Measurements from ENCODE around the gene OR52E5.

The OR52E5 gene

GRCh38 chr11:5892908-5893307, at the start of gene OR52E5:
OR52E5 (plus strand) TSS chr11:5893208; CDS start chr11:5900777, 7,569 bp downstream.
- in situ Hi-C loops (cut with HindIII; ENCODE audit: low pct_ligation_motif_present, low sequenced_read_pairs), result no loop called here
- Histone ChIP-seq H3K4me3 (ENCODE audit: low read depth, low read length) (no peak within 1 kb of the TSS), H3K27me3 (replicated peaks) (no peaks in the 10 kb centered on the region), H3K36me3 (replicated peaks) (no peaks in the 10 kb centered on the region), H3K27ac (no peak within 1 kb of the TSS)
- no peak for DNase-seq
- no peak for TF ChIP-seq CTCF (IDR thresholded peaks at IDR 0.05; ENCODE audit: low read depth, low read length, missing control alignments)

- Histone ChIP-seq H3K4me3 (ENCODE audit: low read depth, low read length) (no peak overlapping the region), H3K27me3 (replicated peaks) (no peaks in the 10 kb centered on the region), H3K27ac (no peak overlapping the region), H3K36me3 (replicated peaks) (no peaks in the 10 kb centered on the region)
- in situ Hi-C loops (cut with HindIII; ENCODE audit: low pct_ligation_motif_present, low sequenced_read_pairs), result no loop called here
- no peak for DNase-seq
- no peak for TF ChIP-seq CTCF (IDR thresholded peaks at IDR 0.05; ENCODE audit: low read depth, low read length, missing control alignments)
These were observed 46.3 kb upstream of the OR52E5 start for GRCh38 chr11:5846701-5847100.

- Histone ChIP-seq H3K36me3 (replicated peaks) (no peaks in the 10 kb centered on the region), H3K4me3 (ENCODE audit: low read depth, low read length) (no peak overlapping the region), H3K27ac (no peak overlapping the region), H3K27me3 (replicated peaks) (no peaks in the 10 kb centered on the region)
- DNase-seq, result no peak
- in situ Hi-C loops (cut with HindIII; ENCODE audit: low pct_ligation_motif_present, low sequenced_read_pairs), result no loop called here
- no peak for TF ChIP-seq CTCF (IDR thresholded peaks at IDR 0.05; ENCODE audit: low read depth, low read length, missing control alignments)
These were observed 45.3 kb upstream of the OR52E5 start for GRCh38 chr11:5847711-5848110.

GRCh38 chr11:5851002-5851401, 42.0 kb upstream of the OR52E5 start:
- Histone ChIP-seq H3K4me3 (ENCODE audit: low read depth, low read length) (no peak overlapping the region), H3K36me3 (replicated peaks) (no peaks in the 10 kb centered on the region), H3K27me3 (replicated peaks) (no peaks in the 10 kb centered on the region), H3K27ac (no peak overlapping the region)
- no peak for TF ChIP-seq CTCF (IDR thresholded peaks at IDR 0.05; ENCODE audit: low read depth, low read length, missing control alignments)
- in situ Hi-C loops (cut with HindIII; ENCODE audit: low pct_ligation_motif_present, low sequenced_read_pairs), result no loop called here
- DNase-seq, result no peak

GRCh38 chr11:5857590-5857989, 35.4 kb upstream of the OR52E5 start, which contains the start of gene OR52E8:
OR52E8 (minus strand) TSS chr11:5857690; CDS start chr11:5857690, 0 bp downstream.
- H3K36me3 ChIP-seq (replicated peaks), result no peaks in the 10 kb centered on the region
- no peaks in the 10 kb centered on the region for H3K27me3 ChIP-seq (replicated peaks)
- DNase-seq, result no peak
- TF ChIP-seq CTCF (IDR thresholded peaks at IDR 0.05; ENCODE audit: low read depth, low read length, missing control alignments), result no peak
- no peak within 1 kb of the TSS for H3K4me3 ChIP-seq (ENCODE audit: low read depth, low read length)
- in situ Hi-C loops (cut with HindIII; ENCODE audit: low pct_ligation_motif_present, low sequenced_read_pairs), result no loop called here
- no peak within 1 kb of the TSS for H3K27ac ChIP-seq

- H3K36me3 ChIP-seq (replicated peaks), result no peaks in the 10 kb centered on the region
- in situ Hi-C loops (cut with HindIII; ENCODE audit: low pct_ligation_motif_present, low sequenced_read_pairs), result no loop called here
- no peak for TF ChIP-seq CTCF (IDR thresholded peaks at IDR 0.05; ENCODE audit: low read depth, low read length, missing control alignments)
- no peak for DNase-seq
- no peak overlapping the region for H3K27ac ChIP-seq
- H3K27me3 ChIP-seq (replicated peaks), result no peaks in the 10 kb centered on the region
- H3K4me3 ChIP-seq (ENCODE audit: low read depth, low read length), result no peak overlapping the region
These were observed 27.2 kb upstream of the OR52E5 start for GRCh38 chr11:5865826-5866225.

Data from brain microvascular endothelial cell (primary cell).